GOT3 (cell line): ENCODE results near the gene MED14.

ENCODE experiments used
- DNase-seq: peaks from one replicate; lab custom pipeline; 2025; ENCODE audit warnings: mixed read lengths; lab: John Stamatoyannopoulos, UW

Gene MED14

DNA sequence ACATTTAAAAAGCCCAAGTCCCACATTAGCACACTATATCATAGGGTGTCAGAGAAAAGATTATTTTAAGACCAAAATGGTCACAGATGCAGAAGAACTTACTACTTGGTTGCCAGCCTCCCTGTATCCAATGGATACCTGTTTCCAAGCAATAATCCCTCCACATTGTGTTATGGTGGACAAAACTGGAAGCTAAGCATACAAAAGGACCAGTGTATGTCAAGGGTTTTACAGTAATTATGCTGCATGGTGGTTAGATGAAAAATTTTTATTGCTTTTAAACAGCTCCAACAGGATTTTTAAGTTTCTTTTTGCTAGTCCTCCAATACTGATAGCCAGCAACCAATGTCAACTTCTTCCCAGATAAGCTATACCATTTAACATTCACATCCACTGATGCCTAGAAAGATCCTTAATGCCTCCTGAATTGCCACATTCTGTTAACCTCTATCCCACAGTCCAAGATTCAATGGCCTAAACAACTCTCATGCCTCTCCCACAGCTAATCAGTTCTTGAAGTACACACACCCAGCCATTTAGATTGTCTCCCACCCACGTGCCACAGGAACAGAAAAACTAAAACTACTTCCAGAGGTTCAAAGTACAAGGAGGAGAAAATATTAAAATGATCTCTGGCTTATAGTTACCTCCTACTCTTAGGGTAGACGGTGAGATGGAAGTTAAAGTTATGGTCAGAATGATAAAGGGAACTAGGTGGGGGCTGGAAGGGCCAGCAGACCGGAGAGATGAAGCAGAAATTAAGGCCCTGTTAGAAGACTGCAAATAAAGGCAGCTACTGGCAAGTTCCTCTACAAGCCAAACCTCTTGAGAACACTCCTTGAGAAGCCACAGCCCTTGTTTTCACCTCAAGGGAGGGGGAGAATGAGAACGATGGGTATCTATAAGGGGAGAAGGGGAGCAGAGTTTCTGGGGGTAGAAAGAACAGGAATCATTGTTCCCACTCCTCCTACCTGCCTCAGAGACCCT lies 5.5 kb downstream of the MED14 start:
- no peak for DNase-seq

DNA sequence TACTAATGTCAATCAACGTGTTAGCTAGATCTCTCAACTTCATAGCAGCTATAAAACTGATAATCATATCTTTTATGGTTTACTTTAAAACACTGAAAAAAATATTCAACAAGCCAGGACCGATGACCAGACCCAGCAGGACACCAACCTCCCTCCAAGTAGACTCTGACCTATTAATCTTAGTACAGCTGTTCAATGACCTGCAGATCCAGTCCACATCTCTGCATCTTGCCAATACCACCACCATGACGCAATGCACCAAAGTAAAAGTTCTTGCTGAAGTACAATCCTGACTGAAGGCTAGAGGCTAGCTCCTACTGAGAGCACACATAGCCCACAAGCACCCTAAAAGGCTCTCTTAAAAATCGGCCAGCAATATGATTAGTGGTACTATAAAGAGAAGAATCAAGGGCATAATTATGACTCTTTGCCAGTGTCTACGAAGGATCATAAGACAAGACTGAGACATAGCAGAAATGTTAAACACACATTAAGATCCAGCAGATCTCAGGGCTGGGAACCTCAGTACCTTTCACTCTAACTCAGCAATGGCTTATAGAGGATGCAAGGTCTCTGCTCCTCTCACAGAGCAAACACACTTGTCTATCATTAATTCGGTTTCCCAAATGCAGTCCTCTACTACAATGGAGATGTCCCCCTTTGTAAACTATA lies 7.6 kb downstream of the MED14 start:
- no peak for DNase-seq

DNA sequence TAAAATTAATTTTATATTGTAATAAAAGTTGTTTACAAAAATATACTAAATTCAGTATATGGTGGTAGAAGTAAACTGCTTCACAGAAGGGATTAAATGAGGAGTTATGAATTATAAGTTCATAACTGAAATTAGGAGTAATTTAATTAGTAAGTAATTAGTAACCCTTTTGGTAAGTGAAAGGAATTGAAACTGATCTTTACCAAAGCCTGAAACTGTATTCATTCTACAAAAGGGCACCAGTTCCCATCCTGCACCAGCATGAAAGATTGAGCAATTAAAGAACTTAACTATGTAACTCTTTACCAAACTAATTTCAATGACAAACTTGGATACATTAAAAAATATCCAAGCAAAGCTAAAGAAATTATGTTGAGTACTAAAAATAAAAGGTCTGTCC lies 8.2 kb downstream of the MED14 start:
- DNase-seq = no peak

DNA sequence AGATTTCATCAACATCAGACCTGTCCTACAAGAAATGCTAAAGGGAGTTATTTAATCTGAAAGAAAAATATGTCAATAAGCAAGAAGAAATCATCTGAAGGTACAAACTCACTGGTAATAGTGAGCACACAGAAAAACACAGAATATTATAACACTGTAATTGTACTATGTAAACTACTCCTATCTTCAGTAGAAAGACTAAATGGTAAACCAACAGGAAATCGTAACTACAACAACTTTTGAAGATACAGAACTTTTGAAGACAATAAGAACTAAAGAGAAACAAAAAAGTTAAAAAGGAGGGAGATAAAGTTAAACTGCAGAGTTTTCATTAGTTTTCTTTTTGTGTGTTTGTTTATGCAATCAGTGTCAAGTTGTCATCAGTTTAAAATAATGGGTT lies 12.4 kb downstream of the MED14 start:
- no peak for DNase-seq

- no peak for DNase-seq
These were observed 13.7 kb downstream of the MED14 start for GRCh38 chrX:40721489-40722106.

DNA sequence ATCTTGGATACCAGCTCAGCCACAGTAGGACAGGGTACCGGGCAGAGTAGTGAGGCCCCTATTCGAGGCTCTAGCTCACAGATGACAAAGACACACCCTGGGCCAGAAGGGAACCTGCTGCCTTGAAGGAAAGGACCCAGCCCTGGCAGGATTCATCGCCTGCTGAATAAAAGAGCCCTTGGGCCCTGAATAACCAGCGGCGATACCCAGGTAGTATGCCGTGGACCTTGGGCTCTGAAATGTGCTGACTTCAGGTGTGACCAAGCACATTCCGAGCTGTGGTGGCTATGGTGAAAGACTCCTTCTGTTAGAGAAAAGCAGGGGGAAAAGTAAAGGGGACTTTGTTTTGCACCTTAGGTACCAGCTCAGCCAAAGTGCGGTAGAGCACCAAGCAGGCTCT lies 14.6 kb downstream of the MED14 start:
- DNase-seq = no peak

- DNase-seq = no peak
These were observed 15.0 kb downstream of the MED14 start for GRCh38 chrX:40720339-40720738.

DNA sequence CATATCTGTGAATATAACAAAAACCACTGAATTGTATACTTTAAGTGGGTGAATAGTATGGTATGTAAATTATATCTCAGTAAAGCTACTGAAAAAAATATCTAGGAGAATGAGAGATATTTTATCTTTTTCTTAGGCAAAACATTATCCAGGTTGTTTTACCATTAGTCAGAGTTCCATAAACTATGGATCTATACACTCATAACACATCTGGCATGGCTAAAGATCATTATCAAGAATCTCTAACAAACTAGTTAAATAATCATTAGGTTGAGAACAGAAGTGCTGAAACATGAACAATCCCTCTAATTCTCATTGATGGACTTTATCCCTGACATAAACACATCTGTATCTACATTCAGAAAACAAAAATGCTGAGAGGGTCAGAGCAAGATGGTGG lies 15.6 kb downstream of the MED14 start:
- no peak for DNase-seq

DNA sequence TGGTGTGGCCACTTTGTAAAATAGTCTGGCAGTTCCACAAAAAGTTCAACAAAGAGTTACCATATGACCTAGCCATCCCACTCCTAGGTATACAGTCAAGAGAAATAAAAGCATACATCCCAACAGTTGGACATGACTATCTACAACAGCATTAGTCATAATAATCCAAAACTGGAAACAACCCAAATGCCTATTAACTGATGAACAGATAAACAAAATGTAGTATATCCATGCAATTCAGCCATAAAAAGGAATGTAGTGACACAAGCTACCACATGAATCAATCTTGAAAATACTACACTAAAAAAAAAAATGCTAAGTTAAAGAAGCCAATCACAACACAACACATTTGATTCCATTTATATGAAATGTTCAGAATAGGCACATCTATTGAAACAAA lies 16.1 kb downstream of the MED14 start:
- no peak for DNase-seq

- no peak for DNase-seq
These were observed 25.9 kb downstream of the MED14 start for GRCh38 chrX:40709395-40709794.

DNA sequence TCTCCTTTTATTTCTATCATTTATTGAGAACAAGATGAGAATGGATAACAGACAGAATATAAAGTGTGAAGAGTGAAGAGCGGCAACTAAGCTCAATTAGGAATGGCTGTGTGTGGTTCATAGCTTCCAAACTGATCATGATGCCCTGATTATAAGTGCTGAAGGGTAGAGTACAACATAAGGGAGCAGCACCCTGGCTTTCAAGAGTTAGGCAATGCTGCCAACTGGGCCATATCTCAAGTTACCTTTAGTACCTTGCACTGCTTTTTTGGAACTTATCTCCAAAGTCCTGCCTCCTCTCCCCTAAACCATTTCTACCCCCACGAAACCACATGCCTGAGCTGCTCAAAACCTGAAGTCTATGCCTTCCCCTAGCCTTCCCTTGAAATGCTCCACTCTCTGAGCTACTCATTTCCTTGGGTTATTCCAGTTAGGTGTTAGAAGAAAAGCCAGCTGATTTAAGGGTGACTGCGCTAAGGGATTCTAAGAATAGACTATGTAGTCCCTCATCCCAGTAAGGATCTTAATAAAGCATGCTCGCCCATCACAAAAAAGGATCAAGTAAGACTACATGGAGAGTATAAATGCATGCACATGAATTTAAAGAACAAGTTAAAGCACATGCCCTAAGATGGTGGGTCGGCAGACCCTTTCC lies 29.6 kb downstream of the MED14 start:
- DNase-seq = no peak

DNA sequence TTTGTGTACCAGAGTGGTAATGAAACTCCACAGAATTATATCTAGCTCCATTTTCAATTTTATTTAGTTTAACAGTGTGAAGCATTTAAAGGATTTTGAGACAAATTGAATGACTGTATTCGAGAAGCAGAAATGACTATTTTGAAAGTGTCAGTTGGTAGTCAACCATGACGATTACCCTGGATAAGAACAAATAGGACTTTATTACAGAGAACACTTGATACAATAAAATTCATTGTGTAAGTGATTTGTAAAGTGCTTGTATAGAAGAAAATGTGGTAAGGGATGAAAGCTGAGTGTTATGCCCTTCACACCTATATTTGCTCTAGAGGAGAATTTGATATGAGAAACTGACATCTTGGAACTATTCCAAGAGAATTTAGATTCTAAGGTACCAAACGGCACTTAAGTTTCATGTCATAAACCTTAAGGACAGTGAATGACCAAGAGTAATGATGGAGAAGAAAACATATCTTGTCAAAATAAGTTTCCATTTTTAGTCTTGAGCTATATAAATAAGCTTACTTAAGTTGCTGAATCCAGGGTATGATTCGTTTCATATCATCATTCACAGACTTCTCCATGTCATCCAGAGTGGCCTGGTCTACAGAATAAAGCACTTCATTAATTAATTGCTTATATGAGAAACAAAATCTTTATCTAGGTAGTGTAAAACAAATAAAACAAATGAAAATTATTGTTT lies 34.6 kb downstream of the MED14 start:
- DNase-seq = no peak

DNA sequence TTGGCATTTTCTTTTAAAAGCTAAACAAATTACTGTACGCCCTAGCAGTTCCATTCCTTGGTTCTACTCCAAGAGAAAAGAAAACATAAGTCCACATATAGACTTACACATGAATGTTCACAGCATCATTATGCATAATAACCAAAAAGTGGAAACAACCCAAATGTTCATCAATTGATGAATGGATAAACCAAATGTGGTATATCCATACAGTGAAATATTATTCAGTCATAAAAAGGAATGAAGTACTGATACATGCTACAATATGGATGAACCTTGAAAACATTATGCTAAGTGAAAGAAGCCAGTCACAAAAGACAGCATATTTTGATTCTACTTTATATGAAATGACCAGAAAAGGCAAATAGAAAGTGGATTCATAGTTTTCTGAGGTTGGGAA lies 36.5 kb downstream of the MED14 start:
- no peak for DNase-seq

GRCh38 chrX:40694802-40695201 lies 40.5 kb downstream of the MED14 start:
- no peak for DNase-seq

DNA sequence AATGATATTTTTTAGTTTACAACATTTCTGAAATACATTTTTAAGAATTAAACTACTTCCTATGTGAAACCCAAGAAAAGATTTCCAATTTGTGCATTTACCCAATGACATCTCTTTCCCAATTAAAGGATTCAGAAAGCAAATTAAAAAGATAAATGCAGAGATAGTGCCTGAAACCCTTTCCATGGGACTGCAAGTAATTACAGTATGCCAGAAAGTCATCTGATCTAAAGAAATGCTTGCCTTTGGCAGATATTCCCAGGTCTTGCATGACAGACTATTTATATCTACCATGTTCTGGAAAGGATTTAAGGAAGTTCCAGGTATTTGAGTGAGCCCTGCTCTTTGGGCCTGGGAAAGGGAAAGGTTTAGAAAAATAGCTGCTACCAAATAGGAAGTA lies 46.4 kb downstream of the MED14 start:
- DNase-seq = no peak

- no peak for DNase-seq
These were observed 48.2 kb downstream of the MED14 start for GRCh38 chrX:40687169-40687568.

- no peak for DNase-seq
These were observed 49.9 kb downstream of the MED14 start for GRCh38 chrX:40685362-40685918.

GRCh38 chrX:40684092-40684491 lies 51.2 kb downstream of the MED14 start:
- no peak for DNase-seq

GRCh38 chrX:40683245-40683644 lies 52.1 kb downstream of the MED14 start:
- DNase-seq = no peak

DNA sequence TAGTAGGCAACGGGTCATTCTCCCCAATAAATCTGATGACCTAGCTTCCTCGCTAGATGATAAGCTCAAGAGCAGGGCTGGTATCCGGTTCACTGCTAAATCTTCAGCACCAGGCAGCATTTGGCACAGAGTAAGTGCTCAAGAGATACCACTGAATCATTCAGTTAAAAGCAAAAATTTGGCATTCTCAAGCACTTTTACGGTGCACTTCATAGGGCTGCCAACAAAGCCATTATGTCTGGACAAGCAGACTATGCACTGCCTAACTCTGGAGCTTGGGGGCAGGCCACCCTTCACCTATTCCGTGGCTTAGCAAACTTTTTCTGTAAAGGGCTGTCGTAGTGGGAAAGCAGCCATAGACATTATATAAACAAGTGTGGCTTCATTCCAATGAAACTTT lies 64.2 kb downstream of the MED14 start:
- no peak for DNase-seq

GRCh38 chrX:40663880-40664630 lies 71.3 kb downstream of the MED14 start:
- no peak for DNase-seq
